Activated gamma-delta T cell (primary cell): ENCODE measurements around the gene USP40.

Source experiments
- DNase-seq: peaks from one replicate; lab custom pipeline; 2025; lab: John Stamatoyannopoulos, UW

The USP40 gene

GRCh38 chr2:233458826-233459225 lies 107.8 kb downstream of the USP40 start:
- no peak for DNase-seq

GRCh38 chr2:233458031-233458610 lies 108.5 kb downstream of the USP40 start:
- DNase-seq: no peak

- no peak for DNase-seq
Measured at GRCh38 chr2:233457356-233457755, 109.2 kb downstream of the USP40 start.

GRCh38 chr2:233456934-233457333 lies 109.6 kb downstream of the USP40 start:
- DNase-seq: no peak

GRCh38 chr2:233456111-233456510 lies 110.5 kb downstream of the USP40 start:
- DNase-seq: no peak

GRCh38 chr2:233455491-233455890 lies 111.1 kb downstream of the USP40 start:
- no peak for DNase-seq

- DNase-seq: no peak
Measured at GRCh38 chr2:233455006-233455405, 111.6 kb downstream of the USP40 start.

- no peak for DNase-seq
Measured at GRCh38 chr2:233453916-233454315, 112.7 kb downstream of the USP40 start.

GRCh38 chr2:233453111-233453915 lies 113.3 kb downstream of the USP40 start:
- DNase-seq: no peak

GRCh38 chr2:233451950-233452349 lies 114.6 kb downstream of the USP40 start:
- no peak for DNase-seq

GRCh38 chr2:233450864-233451575 lies 115.6 kb downstream of the USP40 start:
- DNase-seq: no peak

GRCh38 chr2:233449921-233450863 lies 116.4 kb downstream of the USP40 start:
- no peak for DNase-seq

- no peak for DNase-seq
Measured at GRCh38 chr2:233449081-233449901, 117.3 kb downstream of the USP40 start.

- no peak for DNase-seq
Measured at GRCh38 chr2:233448575-233448974, 118.0 kb downstream of the USP40 start.

- no peak for DNase-seq
Measured at GRCh38 chr2:233448220-233448559, 118.4 kb downstream of the USP40 start.

GRCh38 chr2:233447506-233448219 lies 118.9 kb downstream of the USP40 start:
- DNase-seq: no peak

GRCh38 chr2:233446606-233447305 lies 119.8 kb downstream of the USP40 start:
- DNase-seq: no peak

- DNase-seq: no peak
Measured at GRCh38 chr2:233446121-233446520, 120.5 kb downstream of the USP40 start.

GRCh38 chr2:233445152-233445830 lies 121.3 kb downstream of the USP40 start:
- DNase-seq: no peak
